ENCODE results near the gene NPC2. TPM values are rescaled to one million over a fixed set of nuclear protein-coding genes. Genes with fewer than 3 reads are reported as not detected.

NPC2 gene
- total RNA-seq, 1 experiment from 2014 or later = 274 TPM

- DNase-seq (ENCODE audit: low read depth) = no peak
Observed at GRCh38 chr14:74519316-74520074, 26.4 kb upstream of the NPC2 start.

- DNase-seq (ENCODE audit: low read depth) = no peak
Observed at GRCh38 chr14:74518221-74518620, 25.1 kb upstream of the NPC2 start.

GRCh38 chr14:74517731-74518130 lies 24.6 kb upstream of the NPC2 start:
- no peak for DNase-seq (ENCODE audit: low read depth)

- DNase-seq (ENCODE audit: low read depth) = no peak
Observed at GRCh38 chr14:74516451-74517160, 23.5 kb upstream of the NPC2 start.

GRCh38 chr14:74515891-74516412 lies 22.8 kb upstream of the NPC2 start:
- no peak for DNase-seq (ENCODE audit: low read depth)

- peak; percentile 44 for DNase-seq (ENCODE audit: low read depth)
Observed at GRCh38 chr14:74514471-74514941, 21.4 kb upstream of the NPC2 start.

- no peak for DNase-seq (ENCODE audit: low read depth)
Observed at GRCh38 chr14:74511966-74512830, 19.1 kb upstream of the NPC2 start.

GRCh38 chr14:74510959-74511409 lies 17.9 kb upstream of the NPC2 start:
- peak; percentile 64 for DNase-seq (ENCODE audit: low read depth)

- DNase-seq (ENCODE audit: low read depth) = peak; percentile 22
Observed at GRCh38 chr14:74510223-74510931, 17.3 kb upstream of the NPC2 start.

GRCh38 chr14:74509587-74510222 lies 16.6 kb upstream of the NPC2 start:
- no peak for DNase-seq (ENCODE audit: low read depth)

GRCh38 chr14:74508844-74509428 lies 15.8 kb upstream of the NPC2 start:
- no peak for DNase-seq (ENCODE audit: low read depth)

- peak; percentile 10 for DNase-seq (ENCODE audit: low read depth)
Observed at GRCh38 chr14:74508292-74508731, 15.2 kb upstream of the NPC2 start.

GRCh38 chr14:74507840-74508239 lies 14.7 kb upstream of the NPC2 start:
- no peak for DNase-seq (ENCODE audit: low read depth)

- DNase-seq (ENCODE audit: low read depth) = no peak
Observed at GRCh38 chr14:74507085-74507484, 14.0 kb upstream of the NPC2 start.

- no peak for DNase-seq (ENCODE audit: low read depth)
Observed at GRCh38 chr14:74506411-74506851, 13.3 kb upstream of the NPC2 start.

- DNase-seq (ENCODE audit: low read depth) = no peak
Observed at GRCh38 chr14:74505831-74506230, 12.7 kb upstream of the NPC2 start.

GRCh38 chr14:74504874-74505720 lies 12.0 kb upstream of the NPC2 start:
- DNase-seq (ENCODE audit: low read depth) = no peak

- no peak for DNase-seq (ENCODE audit: low read depth)
Observed at GRCh38 chr14:74504412-74504811, 11.3 kb upstream of the NPC2 start.

GRCh38 chr14:74503938-74504335 lies 10.8 kb upstream of the NPC2 start:
- no peak for DNase-seq (ENCODE audit: low read depth)
